GM19099 (cell line): ENCODE measurements around the gene CEP57L1.

Experiments
- POLR2A ChIP-seq: IDR thresholded peaks from 3 replicates; pipeline ENCODE4 v1.6.1; 2011; ENCODE audit warnings: low read depth; ENCODE audit not compliant: insufficient read length; ENCODE audit errors: extremely low read depth

Gene CEP57L1

GRCh38 chr6:109125504-109125903, 30.2 kb downstream of the CEP57L1 start:
- TF ChIP-seq POLR2A, result no peak

DNA sequence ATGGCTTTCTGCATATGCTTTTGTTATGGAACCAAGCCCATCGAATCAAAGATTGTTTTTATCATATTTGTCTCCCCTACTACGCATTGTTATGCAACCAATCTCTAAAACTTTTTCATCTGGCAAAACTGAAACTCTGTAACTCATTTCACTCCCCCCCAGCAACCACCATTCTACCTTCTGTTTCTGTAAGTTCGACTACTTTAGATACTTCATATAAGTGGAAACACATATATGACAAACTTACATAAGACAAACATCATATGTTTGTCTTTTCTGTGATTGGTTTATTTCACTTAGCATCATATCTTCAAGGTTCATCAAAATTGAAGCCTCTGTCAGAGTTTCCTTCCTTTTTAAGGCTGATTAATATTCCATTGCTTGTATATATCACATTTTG, 34.8 kb downstream of the CEP57L1 start:
- TF ChIP-seq POLR2A, result no peak

- TF ChIP-seq POLR2A, result no peak
Measured at GRCh38 chr6:109139109-109139508, 43.8 kb downstream of the CEP57L1 start.

GRCh38 chr6:109143191-109143590, 47.9 kb downstream of the CEP57L1 start:
- TF ChIP-seq POLR2A, result no peak

DNA sequence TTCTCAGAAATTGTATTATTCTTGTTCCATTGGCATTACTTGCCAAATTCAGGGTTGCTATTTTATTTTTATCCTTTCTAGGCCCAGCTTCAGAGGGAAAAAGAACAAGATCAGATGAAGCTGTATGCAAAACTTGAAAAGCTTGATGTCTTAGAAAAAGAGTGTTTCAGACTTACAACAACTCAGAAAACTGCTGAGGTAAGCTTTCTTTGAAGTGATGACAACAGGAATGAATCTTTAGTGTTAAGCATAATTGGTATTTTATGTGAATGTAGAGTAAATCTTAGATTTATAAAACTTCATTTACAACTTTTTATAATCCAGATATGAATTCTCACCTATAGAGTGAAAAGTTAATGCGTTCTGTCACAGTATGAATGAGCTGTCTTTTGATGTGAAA, 58.4 kb downstream of the CEP57L1 start:
- TF ChIP-seq POLR2A, result no peak

DNA sequence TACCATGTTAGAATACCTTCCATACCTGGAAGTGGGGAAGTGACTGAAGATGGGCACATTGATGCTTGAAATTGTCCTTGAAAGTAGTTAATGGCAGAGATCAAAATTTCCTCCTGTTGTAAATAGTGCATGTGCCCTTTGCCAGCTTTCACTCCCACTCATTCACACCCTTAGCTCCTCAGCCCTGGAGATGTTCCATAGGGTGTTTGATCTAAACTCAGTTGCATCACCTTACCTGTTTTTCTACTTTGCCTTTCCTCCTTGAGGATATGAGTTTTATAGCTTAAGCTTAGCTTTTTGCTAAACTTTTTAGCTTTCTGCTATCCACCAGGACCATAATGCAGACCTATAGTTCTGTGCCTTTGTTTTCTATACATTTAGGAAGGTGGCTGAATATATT, 69.0 kb downstream of the CEP57L1 start:
- TF ChIP-seq POLR2A, result no peak

- no peak for TF ChIP-seq POLR2A
Measured at GRCh38 chr6:109165392-109165974, 70.2 kb downstream of the CEP57L1 start.

DNA sequence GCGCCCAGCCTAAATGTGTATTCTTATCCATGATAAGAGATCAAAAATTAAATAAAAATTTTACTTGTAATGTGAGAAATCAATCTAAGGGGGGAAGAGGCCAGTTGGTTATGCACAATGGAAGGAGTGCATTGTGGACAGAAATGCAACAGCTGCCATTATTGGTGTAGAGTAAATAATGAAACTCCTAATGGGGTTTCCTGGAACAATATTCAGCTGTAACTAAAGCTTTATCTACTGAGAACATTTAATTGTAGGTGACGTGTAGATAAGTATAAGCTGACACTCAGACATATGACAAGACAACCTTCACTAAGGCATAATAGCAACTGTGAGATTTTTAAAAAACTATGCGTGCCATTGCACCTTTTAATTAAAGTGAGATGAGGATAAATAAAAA, 71.4 kb downstream of the CEP57L1 start:
- TF ChIP-seq POLR2A, result no peak

- TF ChIP-seq POLR2A, result no peak
Measured at GRCh38 chr6:109167562-109167961, 72.3 kb downstream of the CEP57L1 start.

DNA sequence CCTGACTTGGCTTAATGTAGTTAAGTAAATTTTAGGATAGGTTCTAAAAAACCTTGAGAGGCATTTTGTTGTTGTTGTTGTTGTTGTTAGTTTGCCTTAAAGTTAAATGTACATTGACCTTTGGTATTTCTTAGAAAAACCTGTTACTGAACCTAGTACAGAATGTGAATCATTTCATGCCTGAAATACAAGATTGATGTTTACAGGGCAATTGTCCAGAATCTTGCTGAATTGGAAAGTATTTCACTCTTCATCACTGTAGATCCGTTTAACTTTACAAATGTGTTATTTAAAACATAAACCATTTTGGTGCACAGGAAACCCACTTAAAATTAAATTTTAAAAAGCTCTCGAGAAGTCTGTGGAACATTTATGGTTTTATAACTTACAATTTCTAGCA, 75.0 kb downstream of the CEP57L1 start:
- TF ChIP-seq POLR2A, result no peak

GRCh38 chr6:109172101-109172746, 76.9 kb downstream of the CEP57L1 start:
- TF ChIP-seq POLR2A, result no peak

GRCh38 chr6:109174916-109175315, 79.6 kb downstream of the CEP57L1 start:
- TF ChIP-seq POLR2A, result no peak

DNA sequence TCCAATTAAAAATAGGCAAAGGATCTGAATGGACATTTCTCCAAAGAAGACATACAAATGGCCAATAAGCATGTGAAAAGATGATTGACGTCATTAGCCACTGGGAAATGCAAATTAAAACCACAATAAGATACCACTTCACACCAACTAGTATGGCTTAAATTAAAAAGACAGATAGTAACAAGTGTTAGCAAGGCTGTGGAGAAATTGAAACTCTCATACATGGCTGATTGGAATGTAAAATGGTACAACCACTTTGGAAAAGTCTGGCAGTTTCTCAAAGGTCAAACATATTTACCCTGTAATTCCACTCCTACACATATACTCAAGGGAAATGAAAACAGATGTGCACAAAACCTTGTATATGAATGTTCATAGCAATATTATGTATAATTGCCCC, 83.6 kb downstream of the CEP57L1 start:
- TF ChIP-seq POLR2A, result no peak

DNA sequence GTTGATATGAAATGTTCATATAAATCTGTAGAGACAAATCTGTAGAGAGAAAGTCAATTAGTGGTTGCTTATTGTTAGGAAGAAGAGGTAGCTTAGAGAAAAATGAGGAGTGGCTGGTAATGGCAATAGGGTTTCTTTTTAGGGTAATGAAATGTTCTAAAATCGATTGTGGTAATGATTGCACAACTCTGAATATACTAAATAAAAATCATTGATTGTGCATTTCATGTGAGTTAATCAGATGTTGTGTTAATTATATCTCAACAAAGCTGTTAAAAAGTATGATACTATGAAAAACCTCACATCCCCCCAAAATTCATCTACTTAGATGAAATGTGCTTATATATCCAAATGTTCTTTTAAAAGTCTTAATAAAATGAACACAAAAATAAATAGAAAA, 84.2 kb downstream of the CEP57L1 start:
- TF ChIP-seq POLR2A, result no peak

DNA sequence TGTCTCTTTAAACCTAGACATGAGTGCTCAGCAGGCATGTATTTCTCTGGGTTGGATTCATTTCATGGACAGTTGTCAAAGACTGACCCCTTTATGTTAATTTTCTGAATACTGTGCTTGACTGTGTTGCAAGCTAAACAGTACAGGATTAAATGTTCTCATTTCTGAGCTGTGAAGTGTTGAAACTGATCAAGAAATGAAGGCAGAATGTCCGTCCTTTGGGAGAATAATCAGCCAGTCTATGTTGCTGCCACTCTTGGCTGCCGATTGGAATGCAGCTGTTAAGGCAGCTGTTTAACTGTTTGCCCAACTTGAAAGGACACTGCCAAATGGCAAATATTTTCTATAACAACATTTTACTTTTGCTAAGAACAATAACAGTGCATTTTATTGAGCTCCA, 87.3 kb downstream of the CEP57L1 start:
- TF ChIP-seq POLR2A, result no peak

DNA sequence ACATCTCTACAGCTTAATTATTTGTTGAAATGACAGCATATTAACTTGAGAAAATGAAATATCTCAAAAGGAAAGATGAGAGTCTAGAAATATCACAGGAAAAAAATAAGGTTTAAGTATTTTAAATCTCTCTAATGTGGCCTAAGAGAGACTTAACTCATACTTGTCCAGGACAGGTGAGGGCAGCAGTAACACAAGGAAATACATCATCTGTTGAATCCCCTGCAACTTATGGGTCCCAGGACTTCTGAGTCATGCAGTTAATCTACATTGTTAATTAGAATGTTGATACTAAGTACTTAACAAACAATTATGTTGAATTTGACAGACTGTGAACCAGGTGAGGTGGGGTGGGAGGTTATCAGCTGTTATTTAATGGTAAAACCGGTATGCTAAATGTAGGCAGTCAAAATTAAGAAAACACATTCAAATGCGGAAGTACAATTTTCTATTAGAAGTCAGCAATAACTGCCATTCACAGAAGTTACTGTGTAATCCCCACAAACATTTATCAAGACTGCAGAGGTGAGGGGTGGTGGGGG, 87.9 kb downstream of the CEP57L1 start:
- TF ChIP-seq POLR2A, result no peak
